ENCODE measurements around the gene GCGR. TPM values are rescaled to one million over a fixed set of nuclear protein-coding genes. Genes with fewer than 3 reads are reported as not detected.

GCGR gene
- total RNA-seq, 1 donor from 2014 or later, result 0.74 TPM

DNA sequence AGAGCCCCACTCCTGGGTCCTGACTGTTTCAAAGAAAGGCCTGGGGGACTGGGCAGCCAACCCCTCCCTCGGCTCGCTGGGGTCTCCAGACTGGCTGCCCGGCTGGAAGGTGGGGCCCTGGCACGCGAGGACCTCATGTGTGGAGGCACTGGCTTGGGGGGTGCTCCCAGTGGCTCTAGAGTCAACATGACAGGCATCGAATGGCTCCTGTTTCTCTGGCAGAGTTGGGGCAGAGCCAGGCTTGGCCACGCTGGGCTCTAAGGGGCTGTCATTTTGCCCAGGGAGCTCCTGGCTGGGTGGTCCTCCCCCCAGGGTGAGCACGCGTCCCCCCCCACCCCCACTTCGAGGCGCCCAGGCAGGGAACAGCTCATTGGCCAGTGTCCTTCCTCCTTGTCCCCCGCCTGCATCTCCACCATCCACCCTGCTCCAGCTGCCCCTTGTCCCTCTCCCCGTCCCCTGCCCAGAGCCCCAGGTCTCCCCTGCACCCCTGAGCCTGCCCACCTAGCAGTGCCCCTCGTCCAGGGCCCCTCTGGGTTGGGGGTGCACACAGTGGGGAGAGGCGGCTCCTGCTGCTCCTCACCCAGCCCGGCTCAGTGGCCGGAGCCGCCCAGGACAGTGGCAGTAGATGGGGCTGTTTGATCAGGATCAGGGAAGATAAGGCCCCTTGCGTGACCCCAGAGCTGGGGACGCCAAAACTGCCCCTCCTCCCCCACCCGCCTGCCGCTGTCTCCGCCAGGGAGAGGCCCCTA lies 2.7 kb downstream of the GCGR start:
- DNase-seq (ENCODE audit: low spot score in 2 of 2, unreplicated experiment in 2 of 2), result peak in 1 of 2 experiments; percentile 16
- no peaks in the 10 kb centered on the region for H3K36me3 Mint-ChIP-seq
- H3K27me3 Mint-ChIP-seq (ENCODE audit: low read depth), result peaks cover 75% of the 10 kb centered on the region
- peaks cover 6% of the 10 kb centered on the region for H3K4me1 Mint-ChIP-seq
- no peaks in the 10 kb centered on the region for H3K9me3 Mint-ChIP-seq
- no peak overlapping the region for H3K27ac Mint-ChIP-seq
- H3K4me3 Mint-ChIP-seq, result no peak overlapping the region
- TF ChIP-seq, protein P1, sequence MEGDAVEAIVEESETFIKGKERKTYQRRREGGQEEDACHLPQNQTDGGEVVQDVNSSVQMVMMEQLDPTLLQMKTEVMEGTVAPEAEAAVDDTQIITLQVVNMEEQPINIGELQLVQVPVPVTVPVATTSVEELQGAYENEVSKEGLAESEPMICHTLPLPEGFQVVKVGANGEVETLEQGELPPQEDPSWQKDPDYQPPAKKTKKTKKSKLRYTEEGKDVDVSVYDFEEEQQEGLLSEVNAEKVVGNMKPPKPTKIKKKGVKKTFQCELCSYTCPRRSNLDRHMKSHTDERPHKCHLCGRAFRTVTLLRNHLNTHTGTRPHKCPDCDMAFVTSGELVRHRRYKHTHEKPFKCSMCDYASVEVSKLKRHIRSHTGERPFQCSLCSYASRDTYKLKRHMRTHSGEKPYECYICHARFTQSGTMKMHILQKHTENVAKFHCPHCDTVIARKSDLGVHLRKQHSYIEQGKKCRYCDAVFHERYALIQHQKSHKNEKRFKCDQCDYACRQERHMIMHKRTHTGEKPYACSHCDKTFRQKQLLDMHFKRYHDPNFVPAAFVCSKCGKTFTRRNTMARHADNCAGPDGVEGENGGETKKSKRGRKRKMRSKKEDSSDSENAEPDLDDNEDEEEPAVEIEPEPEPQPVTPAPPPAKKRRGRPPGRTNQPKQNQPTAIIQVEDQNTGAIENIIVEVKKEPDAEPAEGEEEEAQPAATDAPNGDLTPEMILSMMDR (IDR thresholded peaks at IDR 0.05; ENCODE audit: unreplicated experiment), result no peak

DNA sequence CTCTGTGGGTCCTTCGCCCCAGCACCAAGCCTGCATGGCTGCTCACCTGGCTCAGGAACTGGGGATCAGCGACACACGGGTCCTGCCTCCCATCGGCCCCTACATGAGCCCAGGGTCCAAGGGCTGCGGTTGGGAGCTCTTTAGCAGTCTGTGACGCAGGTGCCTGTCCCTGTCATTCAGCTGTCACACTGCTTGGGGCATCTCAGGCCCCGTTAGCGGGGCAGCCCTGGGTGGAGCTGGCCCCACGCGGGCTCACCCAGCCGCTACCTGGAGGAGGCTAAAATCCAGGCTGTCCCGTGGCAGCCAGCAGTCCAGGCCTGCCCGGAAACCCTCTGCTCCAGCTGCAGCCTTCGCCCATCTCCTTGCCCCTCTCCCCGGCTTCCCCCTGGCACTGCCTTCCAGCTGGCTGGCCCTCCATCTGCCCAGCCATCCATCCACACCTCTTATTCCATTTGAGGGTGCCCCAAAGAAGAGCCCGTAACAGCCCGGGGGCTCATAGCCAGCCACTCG lies 3.3 kb downstream of the GCGR start:
- Mint-ChIP-seq H3K27me3 (ENCODE audit: low read depth) (peaks cover 69% of the 10 kb centered on the region), H3K9me3 (no peaks in the 10 kb centered on the region), H3K4me3 (no peak overlapping the region), H3K27ac (no peak overlapping the region), H3K36me3 (no peaks in the 10 kb centered on the region), H3K4me1 (peaks cover 6% of the 10 kb centered on the region)
- no peak for DNase-seq (ENCODE audit: low spot score in 2 of 2, unreplicated experiment in 2 of 2)
- TF ChIP-seq, protein P1 (IDR thresholded peaks at IDR 0.05; ENCODE audit: unreplicated experiment), result no peak

DNA sequence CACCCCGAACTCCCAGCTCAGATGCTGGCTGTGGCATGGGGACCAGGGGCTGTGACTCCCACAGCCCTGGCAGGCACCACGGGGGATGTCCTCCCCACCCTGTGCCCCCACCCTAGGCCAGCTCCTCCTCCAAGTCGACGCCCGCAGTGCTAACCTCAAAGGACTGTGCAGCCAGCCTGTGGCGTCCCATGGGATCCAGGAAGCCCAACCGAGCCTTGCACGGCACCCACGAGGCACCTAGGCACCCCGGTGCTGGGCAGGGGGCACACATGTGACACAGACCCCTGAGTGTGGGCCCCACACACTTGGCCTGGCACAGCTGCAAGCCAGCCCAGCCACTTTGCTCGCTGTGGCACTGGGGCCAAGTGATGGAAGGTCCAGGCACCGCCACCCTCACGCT lies 3.9 kb downstream of the GCGR start:
- H3K27ac Mint-ChIP-seq, result no peak overlapping the region
- no peaks in the 10 kb centered on the region for H3K36me3 Mint-ChIP-seq
- H3K4me3 Mint-ChIP-seq, result no peak overlapping the region
- peaks cover 66% of the 10 kb centered on the region for H3K27me3 Mint-ChIP-seq (ENCODE audit: low read depth)
- H3K9me3 Mint-ChIP-seq, result no peaks in the 10 kb centered on the region
- no peak for DNase-seq (ENCODE audit: low spot score in 2 of 2, unreplicated experiment in 2 of 2)
- H3K4me1 Mint-ChIP-seq, result peaks cover 4% of the 10 kb centered on the region
- TF ChIP-seq, protein P1 (IDR thresholded peaks at IDR 0.05; ENCODE audit: unreplicated experiment), result no peak

DNA sequence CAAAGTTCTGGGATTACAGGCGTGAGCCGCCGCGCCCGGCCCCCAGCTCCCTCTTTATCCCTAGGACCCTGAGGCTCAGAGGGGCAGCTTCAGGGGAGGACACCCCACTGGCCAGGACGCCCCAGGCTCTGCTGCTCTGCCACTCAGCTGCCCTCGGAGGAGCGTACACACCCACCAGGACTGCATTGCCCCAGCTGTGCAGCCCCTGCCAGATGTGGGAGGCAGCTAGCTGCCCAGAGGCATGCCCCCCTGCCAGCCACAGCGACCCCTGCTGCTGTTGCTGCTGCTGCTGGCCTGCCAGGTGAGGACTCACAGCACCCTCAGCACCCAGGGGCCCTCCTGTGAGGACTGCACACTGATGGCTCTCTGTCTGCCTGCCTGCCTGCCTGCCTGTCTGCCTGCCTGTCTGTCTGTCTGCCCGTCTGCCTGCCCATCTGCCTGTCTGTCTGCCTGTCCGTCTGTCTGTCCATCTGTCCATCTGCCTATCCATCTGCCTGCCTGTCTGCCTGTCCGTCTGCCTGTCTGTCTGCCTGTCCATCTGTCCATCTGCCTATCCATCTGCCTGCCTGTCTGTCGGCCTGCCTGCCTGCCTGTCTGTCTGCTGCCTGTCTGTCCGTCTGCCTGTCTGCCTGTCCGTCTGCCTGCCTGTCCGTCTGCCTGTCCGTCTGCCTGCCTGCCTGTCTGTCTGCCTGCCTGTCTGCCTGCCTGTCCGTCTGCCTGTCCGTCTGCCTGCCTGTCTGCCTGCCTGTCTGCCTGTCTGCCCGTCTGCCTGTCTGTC lies 5.0 kb downstream of the GCGR start:
- Mint-ChIP-seq H3K36me3 (no peaks in the 10 kb centered on the region), H3K27ac (no peak overlapping the region), H3K4me3 (no peak overlapping the region), H3K4me1 (peaks cover 3% of the 10 kb centered on the region), H3K27me3 (ENCODE audit: low read depth) (peaks cover 58% of the 10 kb centered on the region), H3K9me3 (no peaks in the 10 kb centered on the region)
- TF ChIP-seq, protein P1 (IDR thresholded peaks at IDR 0.05; ENCODE audit: unreplicated experiment), result no peak
- DNase-seq (ENCODE audit: low spot score in 2 of 2, unreplicated experiment in 2 of 2), result peak in 1 of 2 experiments; percentile 12

DNA sequence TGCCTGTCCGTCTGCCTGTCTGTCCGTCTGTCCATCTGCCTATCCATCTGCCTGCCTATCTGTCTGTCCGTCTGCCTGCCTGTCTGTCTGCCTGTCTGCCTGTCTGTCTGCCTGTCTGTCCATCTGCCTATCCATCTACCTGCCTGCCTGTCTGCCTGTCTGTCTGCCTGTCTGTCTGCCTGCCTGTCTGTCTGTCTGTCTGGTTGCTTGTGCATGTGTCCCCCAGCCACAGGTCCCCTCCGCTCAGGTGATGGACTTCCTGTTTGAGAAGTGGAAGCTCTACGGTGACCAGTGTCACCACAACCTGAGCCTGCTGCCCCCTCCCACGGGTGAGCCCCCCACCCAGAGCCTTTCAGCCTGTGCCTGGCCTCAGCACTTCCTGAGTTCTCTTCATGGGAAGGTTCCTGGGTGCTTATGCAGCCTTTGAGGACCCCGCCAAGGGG lies 5.6 kb downstream of the GCGR start:
- Mint-ChIP-seq H3K27ac (no peak overlapping the region), H3K9me3 (no peaks in the 10 kb centered on the region), H3K27me3 (ENCODE audit: low read depth) (peaks cover 58% of the 10 kb centered on the region), H3K4me3 (no peak overlapping the region), H3K4me1 (peaks cover 3% of the 10 kb centered on the region), H3K36me3 (no peaks in the 10 kb centered on the region)
- TF ChIP-seq, protein P1 (IDR thresholded peaks at IDR 0.05; ENCODE audit: unreplicated experiment), result no peak
- DNase-seq (ENCODE audit: low spot score in 2 of 2, unreplicated experiment in 2 of 2), result no peak

All from mesothelial cell of epicardium (in vitro differentiated cells).